A549 (cell line): ENCODE data around the gene TFE3. TPM values are rescaled to one million over a fixed set of nuclear protein-coding genes. Genes with fewer than 3 reads are reported as not detected.

Experiments
- ATAC-seq, 2 experiments: fragments of 200-7000 bp in 1 of 2; fragments of >200 bp in 1 of 2; cut with Nextera tagmentation in 1 of 2; cut with Tn5 transposase in 1 of 2; 3 replicates each; pipeline versions ENCODE4 v1.8.0 to v1.9.1; 2018 to 2020; ENCODE audit warnings: mild to moderate bottlenecking in 1 of 2, moderate library complexity in 1 of 2
- CTCF ChIA-PET: fragments of 300-600 bp; sonication (Branson Sonifier 250); formaldehyde crosslinking; extraction: SDS; loops from one replicate; lab custom pipeline; 2021; ENCODE audit warnings: antibody characterized with exemption, inconsistent platforms; lab: Yijun Ruan, JAX
- POLR2A ChIA-PET: fragments of 350-600 bp; formaldehyde crosslinking; extraction: SDS; loops from one replicate; lab custom pipeline; 2021; ENCODE audit warnings: antibody characterized with exemption, inconsistent platforms; lab: Yijun Ruan, JAX
- DNase-seq, 2 experiments: peaks; one replicate each; pipeline versions ENCODE4 v3.0.0 to v3.0.0-alpha.2; 2011 to 2016; ENCODE audit warnings: low read depth in 1 of 2, low spot score in 1 of 2
- FAIRE-seq: peaks from 2 replicates; lab custom pipeline; 2011; peaks lifted over from hg19 to GRCh38; lab: Jason Lieb, UNC
- H3K27ac ChIP-seq, 2 experiments: fragments of >200 bp; sonication (Bioruptor Twin); formaldehyde crosslinking; 3 replicates each; pipeline ENCODE4 v1.5.1; 2016 to 2017
- H3K4me1 ChIP-seq: fragments of >200 bp; sonication (Bioruptor Twin); formaldehyde crosslinking; 3 replicates; pipeline ENCODE4 v1.6.1; 2016
- H3K4me2 ChIP-seq: fragments of >200 bp; sonication (Bioruptor Twin); formaldehyde crosslinking; 3 replicates; pipeline ENCODE4 v1.6.1; 2016
- H3K4me3 ChIP-seq: fragments of >200 bp; sonication (Bioruptor Twin); formaldehyde crosslinking; 3 replicates; pipeline ENCODE4 v1.5.1; 2016
- H3K9me3 ChIP-seq: fragments of >200 bp; sonication (Bioruptor Twin); formaldehyde crosslinking; 3 replicates; pipeline ENCODE4 v1.6.1; 2016
- CBX2 ChIP-seq: fragments of 200-600 bp; sonication (generic); IDR thresholded peaks from 2 replicates; pipeline ENCODE4 v1.6.1; 2016; ENCODE audit warnings: low read depth, mild to moderate bottlenecking, borderline replicate concordance
- CEBPB ChIP-seq, 2 experiments: fragments of >200 bp in 1 of 2; sonication (Bioruptor Twin) in 1 of 2; formaldehyde crosslinking in 1 of 2; IDR thresholded peaks; 2 replicates each; pipeline ENCODE4 v1.6.1; 2012 to 2016
- CTCF ChIP-seq: fragments of >200 bp; sonication (Bioruptor Twin); formaldehyde crosslinking; IDR thresholded peaks from 3 replicates; pipeline ENCODE4 v1.5.1; 2016
- ELK1 ChIP-seq: fragments of 150-350 bp; IDR thresholded peaks from 2 replicates; pipeline ENCODE4 v1.6.1; 2014; ENCODE audit warnings: low read depth, mild to moderate bottlenecking, low read length
- FOSL2 ChIP-seq, 2 experiments: fragments of 450-650 bp in 1 of 2; fragments of >200 bp in 1 of 2; sonication (Bioruptor Twin) in 1 of 2; formaldehyde crosslinking; IDR thresholded peaks; 2 replicates each; pipeline versions ENCODE4 v1.5.0 to v1.6.1; 2016 to 2020; ENCODE audit warnings: mild to moderate bottlenecking in 1 of 2, moderate library complexity in 1 of 2
- FOXS1 ChIP-seq: fragments of 250-450 bp; sonication (Bioruptor Pico); IDR thresholded peaks from 2 replicates; pipeline ENCODE4 v1.5.0; 2020; ENCODE audit warnings: mild to moderate bottlenecking, moderate library complexity
- GATA3 ChIP-seq: IDR thresholded peaks from 2 replicates; pipeline ENCODE4 v1.6.1; 2012; ENCODE audit warnings: borderline replicate concordance
- HEYL ChIP-seq: fragments of 250-450 bp; sonication (Bioruptor Pico); IDR thresholded peaks from 2 replicates; pipeline ENCODE4 v1.8.0; 2021; ENCODE audit warnings: mild to moderate bottlenecking, moderate library complexity
- HOXB13 ChIP-seq: fragments of 250-450 bp; sonication (Bioruptor Pico); IDR thresholded peaks from 2 replicates; pipeline ENCODE4 v1.5.0; 2020; ENCODE audit warnings: low read depth, mild to moderate bottlenecking, moderate library complexity
- HOXB5 ChIP-seq: fragments of 250-450 bp; sonication (Bioruptor Pico); IDR thresholded peaks from 2 replicates; pipeline ENCODE4 v1.5.0; 2020; ENCODE audit warnings: mild to moderate bottlenecking, moderate library complexity
- JUN ChIP-seq, 2 experiments: fragments of >200 bp; sonication (Bioruptor Twin); formaldehyde crosslinking; IDR thresholded peaks; 2 replicates in 1 of 2; 3 replicates in 1 of 2; pipeline ENCODE4 v1.6.1; 2016 to 2017
- MAX ChIP-seq: IDR thresholded peaks from 2 replicates; pipeline ENCODE4 v1.6.1; 2012
- NPAS2 ChIP-seq: fragments of 250-450 bp; sonication (Bioruptor Pico); IDR thresholded peaks from 2 replicates; pipeline ENCODE4 v1.8.0; 2022; ENCODE audit warnings: mild to moderate bottlenecking, moderate library complexity, borderline replicate concordance
- PHF8 ChIP-seq: fragments of 200-600 bp; sonication (generic); IDR thresholded peaks from 2 replicates; pipeline ENCODE4 v1.6.1; 2016; ENCODE audit warnings: low read depth, mild to moderate bottlenecking, antibody characterized with exemption, moderate library complexity, borderline replicate concordance
- POLR2A ChIP-seq: IDR thresholded peaks from 2 replicates; pipeline ENCODE4 v1.6.1; 2012; ENCODE audit warnings: mild to moderate bottlenecking, low read length
- RFX5 ChIP-seq: fragments of 450-650 bp; IDR thresholded peaks from 2 replicates; pipeline ENCODE4 v1.7.1; 2014; ENCODE audit warnings: antibody characterized with exemption, mild to moderate bottlenecking, moderate library complexity
- RNF2 ChIP-seq: fragments of 200-600 bp; sonication (generic); IDR thresholded peaks from 2 replicates; pipeline ENCODE4 v1.6.1; 2016; ENCODE audit warnings: low read depth, mild to moderate bottlenecking, antibody characterized with exemption, moderate library complexity, borderline replicate concordance
- SREBF2 ChIP-seq: fragments of 450-650 bp; IDR thresholded peaks from 2 replicates; pipeline ENCODE4 v1.6.1; 2014; ENCODE audit warnings: mild to moderate bottlenecking, moderate library complexity
- TP53 ChIP-seq: fragments of 250-450 bp; sonication (Bioruptor Pico); IDR thresholded peaks from 2 replicates; pipeline ENCODE4 v1.5.0; 2021; ENCODE audit warnings: mild to moderate bottlenecking, moderate library complexity
- USF2 ChIP-seq: fragments of 450-650 bp; IDR thresholded peaks from 2 replicates; pipeline ENCODE4 v1.6.1; 2014; ENCODE audit warnings: antibody characterized with exemption
- ZNF302 ChIP-seq: fragments of 250-450 bp; sonication (Bioruptor Pico); IDR thresholded peaks from 2 replicates; pipeline ENCODE4 v1.9.0; 2021; ENCODE audit warnings: inconsistent platforms, mild to moderate bottlenecking, moderate library complexity
- ZSCAN20 ChIP-seq: fragments of 250-450 bp; sonication (Bioruptor Pico); IDR thresholded peaks from 2 replicates; pipeline ENCODE4 v1.8.0; 2022; ENCODE audit warnings: mild to moderate bottlenecking, moderate library complexity
- WGBS: methylation state at CpG from one replicate; pipeline ENCODE4 v1.1.6; 2017; ENCODE audit errors: missing lambda C conversion rate; 5-methylcytosine and 5-hydroxymethylcytosine counted together
- polyA plus RNA-seq, 4 experiments: library from polyadenylated mRNA; depleted of rRNA in 3 of 4; stranded (reverse); fragments of >200 nt; fragmentation: RNase III in 1 of 4; extraction: RNeasy Plus Mini Kit Qiagen cat#74134 plus additional on column Dnase treatment in 1 of 4; gene quantifications; 2 replicates in 3 of 4; 3 replicates in 1 of 4; pipeline ENCODE4 v1.2.3, GENCODE V29; 2011 to 2017

Gene TFE3
- polyA plus RNA-seq, 2 of the 4 experiments (the other 2 are of a cell fraction), result 16.1 to 56.3 TPM

GRCh38 chrX:49001521-49002090 lies 41.6 kb downstream of the TFE3 start:
- H3K4me2 ChIP-seq, result peak overlapping the region; percentile 74
- TF ChIP-seq ZNF302 (CRISPR knock-in tag), result no peak
- no peak for TF ChIP-seq USF2
- no peak for TF ChIP-seq JUN (IDR thresholded peaks at IDR 0.05)
- no peak for TF ChIP-seq FOXS1 (CRISPR knock-in tag)
- TF ChIP-seq PHF8, result 0 out of 2 replicates have a peak, but pooled peaks have one; percentile 19
- no peak for TF ChIP-seq RFX5
- POLR2A ChIA-PET, result interaction anchor here (1.0 to 2.1 kb wide), 4 partner anchors 38 to 183 kb away, joined by 3 to 15 read pairs (median 8); partner anchors contain the start of genes OTUD5 and TFE3
- peak; percentile 50 to 54 for DNase-seq
- H3K4me1 ChIP-seq, result peaks cover 5% of the 10 kb centered on the region; the same call in 1 of the 3 replicates
- CTCF ChIA-PET, result interaction anchor here (0.7 to 1.0 kb wide), 3 partner anchors 30 to 43 kb away, joined by 3 to 5 read pairs (median 3); partner anchors contain the start of gene KCND1
- no peaks in the 10 kb centered on the region for H3K9me3 ChIP-seq
- FAIRE-seq, result no peak
- ATAC-seq, result peak; percentile 36 to 60; a peak in 3 of 6 replicates
- WGBS, result 5% methylated on average over 14 of the region's 17 CpGs
- H3K4me3 ChIP-seq, result peak overlapping the region; percentile 75
- H3K27ac ChIP-seq, result peak overlapping the region; percentile 94 to 98

- TF ChIP-seq HEYL (CRISPR knock-in tag) (no peak), GATA3 (no peak), POLR2A (no peak), TP53 (CRISPR knock-in tag) (no peak), HOXB5 (CRISPR knock-in tag) (no peak), ZSCAN20 (CRISPR knock-in tag) (no peak), PHF8 (no peak), CBX2 (no peak), CTCF (no peak)
- POLR2A ChIA-PET, result no interaction called here
- H3K4me3 ChIP-seq, result no peak overlapping the region
- FAIRE-seq (no peak), DNase-seq (no peak), ATAC-seq (no peak)
- peak overlapping the region; percentile 74 for H3K4me2 ChIP-seq
- H3K27ac ChIP-seq, result no peak overlapping the region
- H3K9me3 ChIP-seq, result no peaks in the 10 kb centered on the region
- H3K4me1 ChIP-seq, result peaks cover 5% of the 10 kb centered on the region; the same call in 1 of the 3 replicates
- CTCF ChIA-PET, result no interaction called here
- 97% methylated on average over 4 of the region's 4 CpGs for WGBS
These were observed 42.5 kb downstream of the TFE3 start for GRCh38 chrX:49000636-49001035.

GRCh38 chrX:48999030-48999429 lies 44.1 kb downstream of the TFE3 start:
- POLR2A ChIA-PET, result no interaction called here
- Histone ChIP-seq H3K4me2 (no peak overlapping the region), H3K4me1 (peaks cover 5% of the 10 kb centered on the region; the same call in 1 of the 3 replicates), H3K27ac (no peak overlapping the region), H3K4me3 (no peak overlapping the region), H3K9me3 (no peaks in the 10 kb centered on the region)
- no peak for ATAC-seq
- FAIRE-seq, result no peak
- DNase-seq, result no peak
- CTCF ChIA-PET, result interaction anchor here (1.2 kb wide), 1 partner anchor 45 kb away, joined by 4 read pairs; no protein-coding TSS in a partner anchor
- TF ChIP-seq NPAS2 (CRISPR knock-in tag) (no peak), ELK1 (no peak), SREBF2 (no peak), MAX (no peak), FOSL2 (IDR thresholded peaks at IDR 0.05) (no peak), FOSL2 (CRISPR knock-in tag; IDR thresholded peaks at IDR 0.05) (no peak), RNF2 (no peak), HOXB13 (CRISPR knock-in tag) (no peak), PHF8 (no peak), CEBPB (IDR thresholded peaks at IDR 0.05) (no peak)
- 93% methylated on average over 5 of the region's 5 CpGs for WGBS
